Testis (tissue), 3 donors: ENCODE data around the gene UBR2. TPM values are rescaled to one million over a fixed set of nuclear protein-coding genes. Genes with fewer than 3 reads are reported as not detected.

ENCODE experiments used
- DNase-seq: peaks from one replicate; pipeline ENCODE4 v3.0.0-alpha.2; 2019
- H3K27ac ChIP-seq, 2 donors: fragments of 200-600 bp; sonication (generic); one replicate each; pipeline ENCODE4 v1.5.1; 2019
- H3K27me3 ChIP-seq: fragments of 200-600 bp; sonication (generic); one replicate; pipeline ENCODE4 v1.5.1; 2019
- H3K36me3 ChIP-seq: fragments of 200-600 bp; sonication (generic); one replicate; pipeline ENCODE4 v1.5.1; 2017; ENCODE audit warnings: low read depth; ENCODE audit errors: missing control alignments
- H3K4me1 ChIP-seq: fragments of 200-600 bp; sonication (generic); one replicate; pipeline ENCODE4 v1.5.1; 2019
- H3K4me3 ChIP-seq, 2 donors: fragments of 200-600 bp; sonication (generic); one replicate each; pipeline ENCODE4 v1.5.1; 2017 to 2019
- H3K9me3 ChIP-seq: fragments of 200-600 bp; sonication (generic); one replicate; pipeline ENCODE4 v1.5.1; 2017
- CTCF ChIP-seq, 3 experiments: fragments of 450-650 bp in 2 of 3; fragments of 200-600 bp in 1 of 3; sonication (generic) in 1 of 3; IDR thresholded peaks; one replicate each; pipeline ENCODE4 v1.5.1; 2016 to 2019; ENCODE audit warnings: antibody characterized with exemption in 3 of 3, mild to moderate bottlenecking in 2 of 3, moderate library complexity in 1 of 3
- POLR2A ChIP-seq: fragments of 450-650 bp; IDR thresholded peaks from one replicate; pipeline ENCODE4 v1.6.1; 2017; ENCODE audit warnings: antibody characterized with exemption, mild to moderate bottlenecking, moderate library complexity
- WGBS, 2 donors: methylation state at CpG; one replicate each; pipeline ENCODE4 v1.1.5; 2018; 5-methylcytosine and 5-hydroxymethylcytosine counted together
- intact Hi-C: fragments of 100-400 bp; cut with DNase I; formaldehyde crosslinking; loops from one replicate; pipeline ENCODE4 v1.15.1; 2023; ENCODE audit warnings: low total_unique reads
- polyA plus RNA-seq: library from polyadenylated mRNA; stranded (reverse); fragments of 350-450 nt; fragmentation: Illumina TruSeq; extraction: RNeasy Lipid Tissue Mini Kit (QIAGEN cat#74804); gene quantifications from one replicate; pipeline ENCODE4 v1.2.3, GENCODE V29; 2014; ENCODE audit warnings: low read depth, low replicate concordance; ENCODE audit not compliant: insufficient read depth
- total RNA-seq, 2 donors: library from RNA; depleted of rRNA; stranded (reverse); fragments of >200 nt; gene quantifications; one replicate each; pipeline ENCODE4 v1.2.3, GENCODE V29; 2016

Gene UBR2
- total and polyA plus RNA-seq, 3 donors from 2014 or later, result 11.1 to 26.8 (median 25.8) TPM

- 43 to 55% methylated on average over 2 of the region's 2 CpGs for WGBS, 2 donors
- no peaks in the 10 kb centered on the region for H3K9me3 ChIP-seq
- intact Hi-C loops, result no loop called here
- H3K27ac ChIP-seq, result no peak overlapping the region
- no peak overlapping the region for H3K4me3 ChIP-seq
- DNase-seq, result no peak
- TF ChIP-seq POLR2A, result no peak
- TF ChIP-seq CTCF (IDR thresholded peaks at IDR 0.05), result no peak
- H3K36me3 ChIP-seq, result no peaks in the 10 kb centered on the region
- H3K4me1 ChIP-seq, result peaks cover 20% of the 10 kb centered on the region
- no peaks in the 10 kb centered on the region for H3K27me3 ChIP-seq
These were observed 41.8 kb upstream of the UBR2 start for GRCh38 chr6:42522036-42522435.

- TF ChIP-seq CTCF (IDR thresholded peaks at IDR 0.05) (no peak), POLR2A (no peak)
These were observed 40.7 kb upstream of the UBR2 start for GRCh38 chr6:42522942-42523814.

GRCh38 chr6:42525206-42525605, 38.6 kb upstream of the UBR2 start:
- H3K27me3 ChIP-seq, result no peaks in the 10 kb centered on the region
- H3K9me3 ChIP-seq, result no peaks in the 10 kb centered on the region
- WGBS, 2 donors, result 71 to 73% methylated on average over 4 of the region's 4 CpGs
- intact Hi-C loops, result no loop called here
- TF ChIP-seq POLR2A (no peak), CTCF (IDR thresholded peaks at IDR 0.05) (no peak)
- no peak overlapping the region for H3K27ac ChIP-seq
- DNase-seq, result no peak
- H3K4me1 ChIP-seq, result peaks cover 20% of the 10 kb centered on the region
- no peak overlapping the region for H3K4me3 ChIP-seq
- H3K36me3 ChIP-seq, result no peaks in the 10 kb centered on the region

More at GRCh38 chr6:42522942-42523814, 40.7 kb upstream of the UBR2 start:
- Histone ChIP-seq H3K4me3 (no peak overlapping the region), H3K4me1 (peaks cover 20% of the 10 kb centered on the region), H3K27ac (peak overlapping the region; percentile 23 to 31), H3K9me3 (no peaks in the 10 kb centered on the region), H3K36me3 (no peaks in the 10 kb centered on the region), H3K27me3 (no peaks in the 10 kb centered on the region)
- DNase-seq, result peak; percentile 37
- WGBS, 2 donors, result 60 to 80% methylated on average over 8 of the region's 8 CpGs
- intact Hi-C loops, result no loop called here

- peaks cover 16% of the 10 kb centered on the region for H3K4me1 ChIP-seq
- no peak overlapping the region for H3K4me3 ChIP-seq
- no peak for DNase-seq
- no peak overlapping the region for H3K27ac ChIP-seq
- no peaks in the 10 kb centered on the region for H3K36me3 ChIP-seq
- intact Hi-C loops, result no loop called here
- WGBS, 2 donors, result 96% methylated on average over 3 of the region's 3 CpGs
- no peak for TF ChIP-seq POLR2A
- TF ChIP-seq CTCF (IDR thresholded peaks at IDR 0.05), result no peak
- H3K9me3 ChIP-seq, result no peaks in the 10 kb centered on the region
- no peaks in the 10 kb centered on the region for H3K27me3 ChIP-seq
These were observed 37.2 kb upstream of the UBR2 start for GRCh38 chr6:42526616-42527015.

GRCh38 chr6:42527204-42527603, 36.6 kb upstream of the UBR2 start:
- Histone ChIP-seq H3K27ac (no peak overlapping the region), H3K36me3 (no peaks in the 10 kb centered on the region), H3K4me1 (peaks cover 18% of the 10 kb centered on the region), H3K9me3 (no peaks in the 10 kb centered on the region), H3K4me3 (no peak overlapping the region), H3K27me3 (no peaks in the 10 kb centered on the region)
- no peak for TF ChIP-seq CTCF (IDR thresholded peaks at IDR 0.05)
- TF ChIP-seq POLR2A, result no peak
- 94 to 98% methylated on average over 1 of the region's 1 CpG for WGBS, 2 donors
- no peak for DNase-seq
- intact Hi-C loops, result no loop called here
